NCI-H1694 treated with DMSO at 0.1 percent for 48 hours (cell line): ENCODE measurements around the gene FCSK.
A peak's percentile ranks its signal among the peaks of the same experiment; 100 is the strongest.
"Not testable (repeated sequence)": the region's sequence is repeated elsewhere in the genome, so short reads cannot be mapped to it uniquely, and the experiment has no call there.

Experiments used
- DNase-seq: peaks from one replicate; lab custom pipeline; 2025; lab: John Stamatoyannopoulos, UW

Gene FCSK

GRCh38 chr16:70454222-70455034 is at the start of gene FCSK:
TSS of gene FCSK (plus strand) at chr16:70454595. CDS start at chr16:70463191, 8,596 bp downstream.
- peak; percentile 67 for DNase-seq

DNA sequence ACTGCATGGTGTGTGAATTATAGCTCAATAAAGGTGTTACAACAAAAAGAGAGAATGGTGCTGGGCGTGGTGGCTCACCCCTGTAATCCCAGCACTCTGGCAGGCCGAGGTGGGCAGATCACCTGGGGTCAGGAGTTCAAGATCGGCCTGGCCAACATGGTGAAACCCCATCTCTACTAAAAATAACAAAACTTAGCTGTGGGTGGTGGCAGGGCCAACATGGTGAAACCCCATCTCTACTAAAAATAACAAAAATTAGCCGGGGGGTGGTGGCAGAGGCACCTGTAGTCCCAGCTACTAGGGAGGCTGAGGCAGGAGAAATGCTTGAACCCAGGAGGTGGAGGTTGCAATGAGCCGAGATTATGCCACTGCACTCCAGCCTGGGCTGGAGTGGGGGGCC is 48.3 kb upstream of the FCSK start:
- not testable (repeated sequence) for DNase-seq

- DNase-seq: no peak
These were observed 46.6 kb upstream of the FCSK start for GRCh38 chr16:70407811-70408274.

DNA sequence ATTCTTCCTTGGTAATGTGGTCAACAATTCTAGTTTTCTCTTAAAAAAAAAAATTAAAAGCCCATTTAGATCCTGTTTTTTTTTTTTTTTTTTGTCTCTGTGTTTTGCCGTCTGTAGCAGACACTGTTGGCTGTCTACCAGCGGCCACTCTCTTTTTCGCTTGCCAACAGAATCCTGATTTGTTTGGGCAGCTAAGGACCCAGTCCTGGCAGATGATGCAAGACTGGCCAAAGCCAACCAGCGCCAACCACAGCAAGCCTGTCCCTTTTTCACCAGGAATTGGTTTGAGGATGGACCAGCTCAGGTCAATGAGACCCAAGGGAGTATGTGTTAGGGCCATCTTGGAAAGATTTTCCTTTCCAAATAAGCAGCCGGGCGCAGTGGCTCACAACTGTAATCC is 43.7 kb upstream of the FCSK start:
- no peak for DNase-seq

DNA sequence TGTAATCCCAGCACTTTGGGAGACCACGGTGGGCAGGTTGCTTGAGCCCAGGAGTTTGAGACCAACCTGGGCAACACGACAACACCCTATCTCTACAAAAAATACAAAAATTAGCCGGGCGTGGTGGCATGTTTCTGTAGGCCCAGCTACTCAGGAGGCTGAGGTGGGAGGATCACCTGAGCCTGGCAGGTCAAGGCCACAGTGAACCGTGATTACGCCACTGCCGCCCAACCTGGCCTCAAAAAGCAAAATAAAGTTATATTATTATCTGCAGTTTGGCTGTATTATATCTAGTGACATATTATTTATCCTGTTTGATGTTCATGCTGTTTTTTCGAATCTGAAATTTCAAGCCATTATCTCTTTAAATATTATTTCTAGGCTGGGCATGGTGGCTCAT is 42.0 kb upstream of the FCSK start:
- DNase-seq: no peak

DNA sequence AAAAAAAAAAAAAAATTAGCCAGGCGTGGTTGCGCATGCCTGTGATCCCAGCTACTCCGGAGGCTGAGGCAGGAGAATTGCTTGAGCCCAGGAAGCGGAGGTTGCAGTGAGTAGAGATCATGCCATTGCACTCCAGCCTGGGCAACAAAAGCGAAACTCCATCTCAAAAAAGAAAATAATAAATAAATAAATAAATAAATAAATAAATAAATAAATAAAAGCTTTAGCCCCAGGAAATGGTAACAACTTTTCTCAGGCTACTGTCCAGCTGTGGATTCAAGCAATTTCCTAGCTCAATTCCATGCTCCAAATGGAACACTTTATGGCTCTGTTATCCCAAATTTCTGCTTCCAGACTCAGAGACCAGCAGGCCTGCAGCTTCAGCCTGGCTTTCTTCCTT is 40.8 kb upstream of the FCSK start:
- not testable (repeated sequence) for DNase-seq

GRCh38 chr16:70416748-70417616 is 37.4 kb upstream of the FCSK start:
- DNase-seq: no peak

- no peak for DNase-seq
These were observed 36.7 kb upstream of the FCSK start for GRCh38 chr16:70417661-70418060.

DNA sequence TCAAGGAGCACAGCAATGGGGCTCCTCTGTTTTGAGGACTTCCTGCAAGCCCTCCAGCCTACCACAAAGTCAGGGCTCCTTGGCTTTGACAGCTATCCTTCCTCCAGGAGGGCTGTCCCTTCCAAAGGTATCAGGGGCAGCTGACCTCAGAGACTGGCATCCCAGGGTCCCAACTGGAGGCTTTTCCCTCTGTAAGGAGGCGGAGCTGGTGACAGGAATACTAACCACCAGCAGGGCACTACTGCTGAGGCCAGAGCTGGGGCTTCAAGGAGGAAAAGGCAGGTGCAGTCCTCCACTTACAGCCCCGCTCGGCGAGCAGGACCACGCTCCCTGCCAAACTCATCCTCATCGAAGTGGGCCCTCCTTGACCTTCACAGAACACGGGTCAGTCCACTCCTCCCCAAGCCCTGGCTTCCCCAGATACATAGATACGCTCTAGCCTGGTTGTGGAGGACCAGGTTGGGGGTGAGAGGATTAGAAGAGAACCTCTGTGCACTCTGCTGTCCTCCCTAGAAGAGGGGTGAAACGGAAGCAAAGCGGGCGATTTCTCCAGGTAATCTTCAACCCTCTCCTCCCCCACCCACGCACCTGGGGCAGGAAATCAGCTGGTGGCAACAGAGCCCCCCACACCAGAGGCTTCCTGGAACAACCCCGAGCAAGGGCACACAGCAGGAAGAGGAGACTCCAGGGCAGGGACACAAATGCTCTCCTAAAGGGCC is 36.0 kb upstream of the FCSK start:
- DNase-seq: no peak

DNA sequence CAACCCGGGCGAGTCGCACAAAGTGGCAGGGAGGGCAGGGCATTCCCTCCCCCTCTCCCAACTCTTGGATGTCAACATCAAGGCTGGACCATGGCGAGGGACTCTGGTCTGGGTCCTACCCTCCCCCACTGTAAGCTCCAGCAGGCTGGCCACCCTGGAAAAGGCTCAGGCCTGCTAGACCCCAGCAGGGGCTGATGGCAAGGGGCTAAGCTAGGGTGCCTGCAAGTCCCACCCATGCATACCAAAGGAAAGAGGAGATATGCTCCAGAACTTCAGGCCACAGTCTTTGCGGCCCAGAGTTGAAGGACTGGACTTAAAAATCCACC is 35.4 kb upstream of the FCSK start:
- no peak for DNase-seq

- DNase-seq: no peak
These were observed 34.7 kb upstream of the FCSK start for GRCh38 chr16:70419384-70420327.

GRCh38 chr16:70421014-70421413 is 33.4 kb upstream of the FCSK start:
- no peak for DNase-seq

- no peak for DNase-seq
These were observed 32.7 kb upstream of the FCSK start for GRCh38 chr16:70421473-70422311.

GRCh38 chr16:70422543-70422942 is 31.9 kb upstream of the FCSK start:
- no peak for DNase-seq

DNA sequence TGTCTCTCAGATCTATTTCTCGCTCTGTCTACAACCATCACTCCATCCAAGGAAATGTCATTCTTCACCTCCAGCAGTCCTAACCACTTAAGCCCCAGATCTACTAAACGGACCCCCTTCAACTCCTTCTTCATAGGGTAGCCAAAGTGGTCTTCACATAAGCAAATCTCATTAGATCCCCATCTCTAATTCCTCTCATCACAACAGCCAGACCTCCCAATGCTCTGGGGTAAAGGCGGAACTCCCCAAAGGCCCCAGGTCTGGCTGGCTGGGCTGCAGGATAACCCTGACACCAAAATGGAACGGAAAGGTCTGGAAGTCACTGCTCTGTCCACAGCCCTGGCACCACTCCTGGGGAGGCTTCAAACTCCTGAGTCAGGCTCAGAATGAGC is 26.6 kb upstream of the FCSK start:
- no peak for DNase-seq

DNA sequence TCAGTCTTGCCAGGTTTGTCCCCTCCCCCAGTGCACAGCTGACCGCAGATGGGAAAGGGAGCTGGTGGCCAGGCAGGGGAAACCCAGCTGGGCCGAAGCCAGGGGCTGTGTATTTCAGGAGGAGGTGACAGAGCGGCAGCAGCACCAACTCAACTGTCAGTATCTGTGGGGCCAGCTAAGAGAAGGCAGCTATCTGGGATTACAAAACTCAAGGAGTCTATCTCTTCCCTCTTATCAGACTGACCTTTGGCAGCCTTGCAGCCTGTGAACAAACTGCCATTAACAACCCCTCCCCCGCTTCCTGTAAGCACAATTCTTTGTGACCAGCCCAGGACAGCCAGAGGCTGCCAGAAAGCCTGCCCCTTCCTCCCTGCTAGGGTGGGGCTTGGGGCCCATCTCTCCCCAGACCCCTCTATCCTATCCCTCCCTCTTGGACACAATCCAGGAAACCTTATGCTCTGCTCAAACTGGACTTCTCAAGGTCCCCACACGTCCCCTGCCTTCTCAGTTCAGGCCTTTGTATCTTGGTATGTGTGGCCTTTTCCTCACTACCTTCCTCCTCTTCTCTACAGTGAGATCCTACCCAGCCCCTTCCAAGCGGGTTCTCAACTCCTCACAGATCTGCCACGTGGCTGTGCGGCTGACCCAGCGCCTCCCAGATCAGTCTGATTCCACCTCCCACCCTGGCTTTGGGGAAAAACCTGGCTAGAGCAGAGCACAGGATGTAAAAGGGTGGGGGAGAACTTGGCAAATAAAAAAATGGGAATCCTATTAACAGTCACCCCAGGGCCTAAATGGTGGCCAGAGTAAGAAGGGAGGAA is 26.0 kb upstream of the FCSK start:
- peak; percentile 25 for DNase-seq

GRCh38 chr16:70429888-70430666 is 24.3 kb upstream of the FCSK start:
- DNase-seq: no peak

DNA sequence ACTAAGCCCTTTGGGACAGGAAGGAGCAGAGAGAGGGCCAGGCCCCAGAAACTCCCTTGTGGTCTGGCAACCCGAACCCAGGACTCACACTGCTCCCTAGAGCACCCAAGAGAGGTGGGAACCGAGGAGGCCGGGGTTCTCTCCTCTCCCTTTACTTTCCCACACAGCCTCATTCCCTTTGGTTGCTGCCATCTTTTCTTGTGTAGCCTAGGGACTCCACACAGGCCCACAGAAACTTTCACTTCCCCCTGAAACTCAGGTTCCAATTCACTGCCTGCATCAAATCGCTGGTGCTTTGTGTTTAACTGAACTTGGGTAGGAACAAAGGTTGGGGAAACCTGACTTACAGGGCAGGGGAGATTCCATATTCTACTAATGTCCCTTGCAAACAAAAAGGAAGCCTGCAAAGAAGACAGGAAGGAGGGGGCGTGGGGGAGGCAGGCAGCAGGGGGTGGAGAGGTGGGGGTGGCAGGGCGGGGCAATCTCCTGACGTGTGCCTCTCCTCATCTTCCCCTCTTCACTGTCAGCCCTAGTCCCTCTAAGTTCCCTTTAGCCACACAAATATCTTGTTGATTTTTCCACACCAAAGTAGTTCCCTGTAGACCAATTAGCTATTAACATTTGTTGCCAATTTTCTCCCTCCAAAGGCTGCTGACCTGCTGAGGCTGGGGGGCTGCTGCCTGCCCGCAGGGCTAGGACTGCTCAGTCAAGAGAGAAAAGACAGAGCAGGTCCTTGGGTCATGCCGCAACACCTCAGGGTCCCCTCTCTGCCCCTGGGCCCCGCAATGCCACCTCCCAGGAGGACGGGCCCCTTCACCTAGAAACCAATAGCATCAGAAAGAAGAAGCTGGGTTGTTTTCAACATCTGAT is 23.5 kb upstream of the FCSK start:
- DNase-seq: no peak
